ENCODE results near the gene LAMA3. TPM values are rescaled to one million over a fixed set of nuclear protein-coding genes. Genes with fewer than 3 reads are reported as not detected.

The LAMA3 gene
- total and polyA plus RNA-seq, 10 of the 15 experiments (the other 5 are each of a cell fraction or from before 2014, with no cell fraction given), result 0.37 to 6.5 (median 5.4) TPM

DNA sequence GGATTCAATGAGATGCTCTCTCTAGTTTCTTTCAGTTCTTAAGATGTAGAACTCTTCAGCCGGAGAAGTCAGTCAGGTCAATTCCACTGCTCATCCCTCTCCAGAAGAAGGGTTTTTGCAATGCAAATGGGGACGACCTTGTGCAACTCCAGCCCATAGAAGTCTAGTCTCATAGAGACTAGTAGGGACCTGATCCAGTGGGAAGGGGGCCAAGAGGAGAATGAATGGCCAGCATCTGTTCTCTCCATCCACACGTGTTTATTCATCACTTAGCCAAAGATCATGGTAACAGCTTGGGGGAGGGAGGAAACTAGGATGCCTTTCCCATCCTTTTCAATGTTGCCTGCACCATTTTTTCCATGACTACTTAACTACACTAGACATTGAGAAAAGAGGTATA lies 120.2 kb downstream of the LAMA3 start:
- Histone ChIP-seq H3K4me3 (no peak overlapping the region), H4K20me1 (ENCODE audit: control insufficient read depth, insufficient read depth) (no peaks in the 10 kb centered on the region), H3K27me3 (replicated peaks in 1 of 2; ENCODE audit: control insufficient read depth in 2 of 2, insufficient read depth in 2 of 2, low read length in 1 of 2) (peaks cover 0 to 5% of the 10 kb centered on the region in 2 experiments; a peak in 2 of 4 replicates), H3K4me1 (ENCODE audit: control insufficient read depth, insufficient read depth, low read length) (peaks cover 15% of the 10 kb centered on the region), H3K4me2 (ENCODE audit: control insufficient read depth, insufficient read depth) (no peak overlapping the region), H3K9me3 (replicated peaks; ENCODE audit: control insufficient read depth, insufficient read depth, low read length) (no peaks in the 10 kb centered on the region; the same call in 2 of the 3 replicates), H3K36me3 (ENCODE audit: control insufficient read depth in 2 of 2, insufficient read depth in 2 of 2, low read length in 1 of 2) (no peaks in the 10 kb centered on the region), H2AFZ (ENCODE audit: control insufficient read depth, low read depth, low read length) (no peak overlapping the region), H3K27ac (ENCODE audit: control insufficient read depth, insufficient read depth) (no peak overlapping the region), H3K79me2 (ENCODE audit: control insufficient read depth, insufficient read depth, low read length) (no peaks in the 10 kb centered on the region), H3K9ac (ENCODE audit: control insufficient read depth, insufficient read depth, low read length) (no peak overlapping the region)
- BruUV-seq (replicated peaks), result no TSS peak
- ChIA-PET RAD21 (ENCODE audit: unreplicated experiment) (interaction anchor here (1.0 to 3.3 kb wide), 2 partner anchors 106 to 1010 kb away, joined by 3 to 19 read pairs; no protein-coding TSS in a partner anchor), POLR2A (interaction anchor here (0.7 kb wide), 1 partner anchor 52 kb away, joined by 3 read pairs; no protein-coding TSS in a partner anchor), CTCF (interaction anchor here (1.0 to 6.3 kb wide), 4 partner anchors 9 to 187 kb away, joined by 4 to 56 read pairs (median 6); no protein-coding TSS in a partner anchor), SMC1A (ENCODE audit: uncharacterized antibody, unreplicated experiment) (interaction anchor here (1.0 to 1.3 kb wide), 2 partner anchors 13 to 182 kb away, joined by 3 read pairs; no protein-coding TSS in a partner anchor)
- intact Hi-C loops (cut with micrococcal nuclease; ENCODE audit: unreplicated experiment), result no loop called here
- TF ChIP-seq SPI1 (IDR thresholded peaks at IDR 0.05; ENCODE audit: borderline replicate concordance, insufficient read depth, low read depth, low read length) (no peak), ZNF217 (IDR thresholded peaks at IDR 0.05) (no peak), TBL1XR1 (IDR thresholded peaks at IDR 0.05; ENCODE audit: low read depth, low read length) (no peak), ETV6 (conservative IDR thresholded peaks at IDR 0.05 in 1 of 2, IDR thresholded peaks at IDR 0.05 in 1 of 2; ENCODE audit: borderline replicate concordance in 1 of 2, low read depth in 1 of 2) (no peak), MEF2A (IDR thresholded peaks at IDR 0.05; ENCODE audit: insufficient read depth, low read depth, low read length) (no peak), RCOR1 (conservative IDR thresholded peaks at IDR 0.05; ENCODE audit: low read depth, low read length) (no peak)
- FAIRE-seq (no peak), DNase-seq (ENCODE audit: low read depth, low spot score) (no peak), ATAC-seq (no peak)
- in situ Hi-C loops (cut with MboI), result loop anchor here (5.0 kb wide), 1 partner anchor 187 kb away; no protein-coding TSS in a partner anchor
- 11% methylated on average over 3 of the region's 3 CpGs for WGBS (ENCODE audit: insufficient coverage, insufficient replicate concordance, low lambda C conversion rate, missing lambda C conversion rate)

All from GM12878 (cell line).